Measurements from ENCODE around the gene SIGLEC14.
"Not testable (repeated sequence)": the region's sequence is repeated elsewhere in the genome, so short reads cannot be mapped to it uniquely, and the experiment has no call there.

The SIGLEC14 gene, protein sequence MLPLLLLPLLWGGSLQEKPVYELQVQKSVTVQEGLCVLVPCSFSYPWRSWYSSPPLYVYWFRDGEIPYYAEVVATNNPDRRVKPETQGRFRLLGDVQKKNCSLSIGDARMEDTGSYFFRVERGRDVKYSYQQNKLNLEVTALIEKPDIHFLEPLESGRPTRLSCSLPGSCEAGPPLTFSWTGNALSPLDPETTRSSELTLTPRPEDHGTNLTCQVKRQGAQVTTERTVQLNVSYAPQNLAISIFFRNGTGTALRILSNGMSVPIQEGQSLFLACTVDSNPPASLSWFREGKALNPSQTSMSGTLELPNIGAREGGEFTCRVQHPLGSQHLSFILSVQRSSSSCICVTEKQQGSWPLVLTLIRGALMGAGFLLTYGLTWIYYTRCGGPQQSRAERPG

DNA sequence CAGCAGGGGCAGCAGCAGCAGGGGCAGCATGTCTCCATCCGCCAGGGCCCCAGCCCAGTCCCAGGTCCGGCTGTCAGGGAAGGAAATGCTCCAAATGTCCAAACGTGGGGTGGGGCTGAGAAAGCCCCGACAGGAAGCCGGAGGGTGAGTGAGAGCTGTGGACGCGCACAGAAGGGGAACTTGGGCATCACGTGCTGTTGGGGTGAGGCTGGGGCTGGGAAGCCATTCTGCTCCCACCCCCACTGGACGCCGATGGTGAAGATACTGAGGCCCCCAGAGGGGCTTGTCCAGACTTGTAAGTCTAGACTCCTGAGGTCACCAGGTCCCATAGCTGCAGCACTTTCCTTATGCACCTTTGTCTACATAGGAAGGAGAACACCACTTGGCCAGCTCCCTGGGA, at the start of gene SIGLEC14:
SIGLEC14 (minus strand) TSS at position 96 of the 400 bp plus-strand sequence; CDS start at position 30, 66 bp downstream.
- DNase-seq (ENCODE audit: low read depth): peak; percentile 46
- H3K4me3 ChIP-seq (ENCODE audit: low read depth, low read length): not testable (repeated sequence)

GRCh38 chr19:51695702-51696315, 49.2 kb upstream of the SIGLEC14 start:
- no peak for DNase-seq (ENCODE audit: low read depth)
- no peak for TF ChIP-seq CTCF (IDR thresholded peaks at IDR 0.05; ENCODE audit: insufficient read depth, low read depth, low read length, missing control alignments)

GRCh38 chr19:51695088-51695487, 48.5 kb upstream of the SIGLEC14 start:
- TF ChIP-seq CTCF (IDR thresholded peaks at IDR 0.05; ENCODE audit: insufficient read depth, low read depth, low read length, missing control alignments): no peak
- no peak for DNase-seq (ENCODE audit: low read depth)
- H3K4me3 ChIP-seq (ENCODE audit: low read depth, low read length): no peak overlapping the region

More at GRCh38 chr19:51695702-51696315, 49.2 kb upstream of the SIGLEC14 start:
- no peak overlapping the region for H3K4me3 ChIP-seq (ENCODE audit: low read depth, low read length)

GRCh38 chr19:51694318-51695085, 47.9 kb upstream of the SIGLEC14 start:
- TF ChIP-seq CTCF (IDR thresholded peaks at IDR 0.05; ENCODE audit: insufficient read depth, low read depth, low read length, missing control alignments): no peak
- DNase-seq (ENCODE audit: low read depth): no peak
- H3K4me3 ChIP-seq (ENCODE audit: low read depth, low read length): no peak overlapping the region

DNA sequence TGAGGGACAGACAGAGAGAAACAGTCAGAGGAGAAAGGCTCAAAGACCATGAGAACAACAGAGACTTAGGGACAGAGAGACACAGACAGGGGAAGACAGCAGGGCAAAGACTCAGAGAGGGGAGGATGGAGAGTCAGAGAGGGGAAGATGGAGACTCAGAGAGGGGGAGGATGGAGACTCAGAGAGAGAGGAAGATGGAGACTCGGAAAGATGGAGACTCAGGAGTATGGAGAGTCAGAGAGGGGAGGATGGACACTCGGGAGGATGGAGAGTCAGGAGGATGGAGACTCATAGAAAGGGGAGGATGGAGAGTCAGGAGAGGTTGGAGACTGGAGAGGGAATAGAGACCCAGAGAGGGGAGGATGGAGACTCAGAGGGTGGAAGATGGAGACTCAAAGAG, 47.2 kb upstream of the SIGLEC14 start:
- H3K4me3 ChIP-seq (ENCODE audit: low read depth, low read length): no peak overlapping the region
- DNase-seq (ENCODE audit: low read depth): no peak
- TF ChIP-seq CTCF (IDR thresholded peaks at IDR 0.05; ENCODE audit: insufficient read depth, low read depth, low read length, missing control alignments): no peak

DNA sequence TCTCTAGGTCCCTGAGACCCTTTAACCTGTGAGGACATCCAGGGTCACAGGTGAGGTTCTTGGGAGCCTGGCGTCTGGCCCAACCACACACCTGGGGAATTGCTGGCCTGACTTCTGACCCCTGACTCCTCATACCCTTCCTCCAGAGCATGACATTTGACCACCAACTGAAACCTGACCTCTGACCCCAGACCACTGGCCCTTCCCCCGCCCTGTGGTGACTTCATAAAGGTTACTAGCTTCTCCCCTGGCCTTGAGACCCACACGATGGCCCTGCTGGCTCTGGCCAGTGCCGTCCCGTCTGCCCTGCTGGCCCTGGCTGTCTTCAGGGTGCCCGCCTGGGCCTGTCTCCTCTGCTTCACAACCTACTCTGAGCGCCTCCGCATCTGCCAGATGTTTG, 46.6 kb upstream of the SIGLEC14 start, which contains the start of gene SPACA6:
SPACA6 (plus strand) TSS at position 71 of the 400 bp plus-strand sequence; CDS start at position 268, 197 bp downstream.
- H3K4me3 ChIP-seq (ENCODE audit: low read depth, low read length): no peak within 1 kb of the TSS
- TF ChIP-seq CTCF (IDR thresholded peaks at IDR 0.05; ENCODE audit: insufficient read depth, low read depth, low read length, missing control alignments): no peak
- DNase-seq (ENCODE audit: low read depth): no peak

DNA sequence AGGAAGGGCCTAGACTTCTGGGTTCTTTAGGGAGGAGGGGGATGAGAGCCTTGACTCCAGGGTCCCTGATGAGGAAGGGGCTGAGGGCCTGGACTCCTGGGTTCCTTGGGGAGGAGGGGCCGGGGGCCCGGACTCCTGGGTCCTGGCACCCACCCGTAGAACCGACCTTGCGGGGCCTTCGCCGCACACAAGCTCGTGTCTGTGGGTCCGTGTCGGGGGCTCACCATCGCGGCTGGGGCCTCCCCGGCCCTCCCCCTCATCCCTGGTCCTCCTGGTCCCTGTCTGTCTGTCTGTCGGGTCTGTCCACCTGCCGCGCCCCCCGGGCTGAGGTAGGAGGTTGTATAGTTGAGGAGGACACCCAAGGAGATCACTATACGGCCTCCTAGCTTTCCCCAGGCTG, 45.8 kb upstream of the SIGLEC14 start:
- H3K4me3 ChIP-seq (ENCODE audit: low read depth, low read length): no peak overlapping the region
- no peak for DNase-seq (ENCODE audit: low read depth)

More for the DNA sequence above, 45.8 kb upstream of the SIGLEC14 start:
- no peak for TF ChIP-seq CTCF (IDR thresholded peaks at IDR 0.05; ENCODE audit: insufficient read depth, low read depth, low read length, missing control alignments)
